ENCODE results near the gene PYDC1.
"Not testable (repeated sequence)": the region's sequence is repeated elsewhere in the genome, so short reads cannot be mapped to it uniquely, and the experiment has no call there.

Gene PYDC1

GRCh38 chr16:31195861-31196260, 21.1 kb downstream of the PYDC1 start:
- DNase-seq, result not testable (repeated sequence)

GRCh38 chr16:31194898-31195297, 22.0 kb downstream of the PYDC1 start:
- DNase-seq, result no peak

GRCh38 chr16:31193874-31194273, 23.1 kb downstream of the PYDC1 start:
- DNase-seq, result no peak

GRCh38 chr16:31192856-31193642, 23.9 kb downstream of the PYDC1 start:
- DNase-seq, result no peak

- DNase-seq, result no peak
Measured at GRCh38 chr16:31191697-31192428, 25.1 kb downstream of the PYDC1 start.

GRCh38 chr16:31190818-31191444, 26.0 kb downstream of the PYDC1 start:
- DNase-seq, result no peak

- DNase-seq, result no peak
Measured at GRCh38 chr16:31190061-31190460, 26.9 kb downstream of the PYDC1 start.

- no peak for DNase-seq
Measured at GRCh38 chr16:31189412-31189778, 27.5 kb downstream of the PYDC1 start.

GRCh38 chr16:31188450-31189411, 28.2 kb downstream of the PYDC1 start:
- no peak for DNase-seq

GRCh38 chr16:31187808-31188189, 29.1 kb downstream of the PYDC1 start:
- no peak for DNase-seq

GRCh38 chr16:31186930-31187807, 29.8 kb downstream of the PYDC1 start:
- DNase-seq, result no peak

GRCh38 chr16:31186176-31186575, 30.8 kb downstream of the PYDC1 start:
- no peak for DNase-seq

GRCh38 chr16:31185339-31185738, 31.6 kb downstream of the PYDC1 start:
- DNase-seq, result no peak

- no peak for DNase-seq
Measured at GRCh38 chr16:31184888-31185287, 32.0 kb downstream of the PYDC1 start.

GRCh38 chr16:31183432-31184428, 33.2 kb downstream of the PYDC1 start:
- DNase-seq, result no peak

- no peak for DNase-seq
Measured at GRCh38 chr16:31182391-31182790, 34.5 kb downstream of the PYDC1 start.

- peak; percentile 66 for DNase-seq
Measured at GRCh38 chr16:31181102-31181830, 35.7 kb downstream of the PYDC1 start.

GRCh38 chr16:31179747-31180459, 37.0 kb downstream of the PYDC1 start, which contains the start of gene FUS:
TSS of gene FUS (plus strand) at chr16:31180139. CDS start at chr16:31180215, 76 bp downstream.
- DNase-seq, result peak; percentile 95

GRCh38 chr16:31179219-31179746, 37.7 kb downstream of the PYDC1 start:
- DNase-seq, result no peak

All from hematopoietic multipotent progenitor cell treated with erythropoietin and hydrocortisone succinate and interleukin-3 and kit ligand, for 6 days (in vitro differentiated cells).